Kidney (tissue), 14 donors: ENCODE measurements around the gene RAD21L1. TPM values are rescaled to one million over a fixed set of nuclear protein-coding genes. Genes with fewer than 3 reads are reported as not detected.
A peak's percentile ranks its signal among the peaks of the same experiment; 100 is the strongest.

Experiments used
- DNase-seq, 5 donors: peaks; one replicate each; pipeline ENCODE4 v3.0.0-alpha.2; 2013 to 2020
- FAIRE-seq: peaks from 2 replicates; lab custom pipeline; 2012; peaks lifted over from hg19 to GRCh38; lab: Jason Lieb, UNC
- H3K27ac ChIP-seq, 2 donors: one replicate each; pipeline ENCODE4 v1.7.0; 2013; ENCODE audit warnings: low read depth in 2 of 2, low read length in 2 of 2, inconsistent platforms in 1 of 2
- H3K27me3 ChIP-seq: one replicate; pipeline ENCODE4 v1.7.1; 2013; ENCODE audit warnings: low read length, inconsistent platforms; ENCODE audit not compliant: control insufficient read depth, insufficient read depth
- H3K36me3 ChIP-seq, 3 donors: one replicate each; pipeline versions ENCODE4 v1.7.0 to v1.7.1; 2013; ENCODE audit warnings: low read length in 3 of 3, control low read depth in 1 of 3, inconsistent platforms in 1 of 3; ENCODE audit not compliant: insufficient read depth in 3 of 3, control insufficient read depth in 2 of 3
- H3K4me1 ChIP-seq, 3 donors: one replicate each; pipeline versions ENCODE4 v1.7.0 to v1.7.1; 2013; ENCODE audit warnings: low read length in 3 of 3, inconsistent platforms in 1 of 3, low read depth in 1 of 3; ENCODE audit not compliant: control insufficient read depth in 2 of 3, insufficient read depth in 2 of 3
- H3K4me3 ChIP-seq, 3 donors: one replicate each; pipeline versions ENCODE4 v1.7.0 to v1.8.1; 2013; ENCODE audit warnings: low read length in 3 of 3, control low read depth in 1 of 3, inconsistent platforms in 1 of 3
- H3K9ac ChIP-seq, 3 donors: one replicate each; pipeline versions ENCODE4 v1.7.0 to v1.7.1; 2013; ENCODE audit warnings: low read length in 3 of 3, control low read depth in 1 of 3, inconsistent platforms in 1 of 3
- H3K9me3 ChIP-seq, 3 donors: one replicate each; pipeline versions ENCODE4 v1.7.0 to v1.7.1; 2013; ENCODE audit warnings: low read length in 3 of 3, control low read depth in 1 of 3, inconsistent platforms in 1 of 3; ENCODE audit not compliant: control insufficient read depth in 2 of 3, insufficient read depth in 1 of 3
- CTCF ChIP-seq: IDR thresholded peaks from 3 replicates; pipeline ENCODE4 v1.5.1; 2012; ENCODE audit warnings: mild to moderate bottlenecking, moderate library complexity, borderline replicate concordance; ENCODE audit not compliant: insufficient read depth; ENCODE audit errors: extremely low read depth
- intact Hi-C: fragments of 100-400 bp; cut with DNase I; formaldehyde crosslinking; loops from one replicate; pipeline ENCODE4 v1.11.1; 2022
- polyA plus RNA-seq: library from polyadenylated mRNA; stranded (reverse); fragments of 350-450 nt; fragmentation: Illumina TruSeq; extraction: RNeasy Lipid Tissue Mini Kit (QIAGEN cat#74804); gene quantifications from one replicate; pipeline ENCODE4 v1.2.3, GENCODE V29; 2014; ENCODE audit warnings: low read depth, low replicate concordance; ENCODE audit not compliant: insufficient read depth
- total RNA-seq: library from RNA; stranded (reverse); fragmentation: NEBNext Ultra II Directional; extraction: Animal tissue kit (Norgen Biotek cat#: 25700); gene quantifications from one replicate; pipeline ENCODE4 v1.2.1, GENCODE V29; 2021
- donor health status: control.
- donor health status: control.
- donor health status: control.
- donor health status: control.
- donor health status: control.
- donor health status: DM: yes; HTN: yes; CAD: no.
- donor health status: Normal renal cell carcinoma (clear cell type).

The RAD21L1 gene
- total and polyA plus RNA-seq, 2 donors from 2014 or later: not detected

GRCh38 chr20:1266167-1266973, 40.5 kb downstream of the RAD21L1 start, which contains the start of gene SNPH:
SNPH (plus strand) TSS chr20:1266294; CDS start chr20:1296240, 29,946 bp downstream.
- FAIRE-seq (no peak), DNase-seq (peak; percentile 64 to 82 (median 78))
- Histone ChIP-seq H3K4me3 (peak within 1 kb of the TSS; percentile 52 to 62 (median 61)), H3K9ac (peak within 1 kb of the TSS in 1 of 3 donors; percentile 60), H3K36me3 (no peaks in the 10 kb centered on the region), H3K9me3 (no peaks in the 10 kb centered on the region), H3K27ac (no peak within 1 kb of the TSS), H3K27me3 (no peaks in the 10 kb centered on the region), H3K4me1 (peaks cover 0 to 9% (median 0%) of the 10 kb centered on the region in 3 donors)
- intact Hi-C loops: no loop called here
- no peak for TF ChIP-seq CTCF

GRCh38 chr20:1267161-1267560, 41.3 kb downstream of the RAD21L1 start:
- no peaks in the 10 kb centered on the region for H3K36me3 ChIP-seq
- peak overlapping the region in 1 of 3 donors; percentile 37 for H3K9ac ChIP-seq
- no peak for DNase-seq
- H3K27ac ChIP-seq: no peak overlapping the region
- H3K9me3 ChIP-seq: no peaks in the 10 kb centered on the region
- intact Hi-C loops: no loop called here
- peak overlapping the region in 2 of 3 donors; percentile 49 to 62 for H3K4me3 ChIP-seq
- no peak for FAIRE-seq
- peaks cover 0 to 9% (median 0%) of the 10 kb centered on the region in 3 donors for H3K4me1 ChIP-seq
- H3K27me3 ChIP-seq: no peaks in the 10 kb centered on the region
- TF ChIP-seq CTCF: no peak

GRCh38 chr20:1267809-1268374, 42.0 kb downstream of the RAD21L1 start:
- DNase-seq (no peak), FAIRE-seq (no peak)
- no peaks in the 10 kb centered on the region for H3K9me3 ChIP-seq
- H3K27ac ChIP-seq: no peak overlapping the region
- TF ChIP-seq CTCF: no peak
- peaks cover 0 to 9% (median 0%) of the 10 kb centered on the region in 3 donors for H3K4me1 ChIP-seq
- intact Hi-C loops: no loop called here
- no peak overlapping the region for H3K4me3 ChIP-seq
- no peaks in the 10 kb centered on the region for H3K27me3 ChIP-seq
- H3K36me3 ChIP-seq: no peaks in the 10 kb centered on the region
- H3K9ac ChIP-seq: no peak overlapping the region
